ENCODE data around the gene C3orf38. TPM values are rescaled to one million over a fixed set of nuclear protein-coding genes. Genes with fewer than 3 reads are reported as not detected.

Gene C3orf38
- total RNA-seq, 1 experiment from 2014 or later = 18.6 TPM

DNA sequence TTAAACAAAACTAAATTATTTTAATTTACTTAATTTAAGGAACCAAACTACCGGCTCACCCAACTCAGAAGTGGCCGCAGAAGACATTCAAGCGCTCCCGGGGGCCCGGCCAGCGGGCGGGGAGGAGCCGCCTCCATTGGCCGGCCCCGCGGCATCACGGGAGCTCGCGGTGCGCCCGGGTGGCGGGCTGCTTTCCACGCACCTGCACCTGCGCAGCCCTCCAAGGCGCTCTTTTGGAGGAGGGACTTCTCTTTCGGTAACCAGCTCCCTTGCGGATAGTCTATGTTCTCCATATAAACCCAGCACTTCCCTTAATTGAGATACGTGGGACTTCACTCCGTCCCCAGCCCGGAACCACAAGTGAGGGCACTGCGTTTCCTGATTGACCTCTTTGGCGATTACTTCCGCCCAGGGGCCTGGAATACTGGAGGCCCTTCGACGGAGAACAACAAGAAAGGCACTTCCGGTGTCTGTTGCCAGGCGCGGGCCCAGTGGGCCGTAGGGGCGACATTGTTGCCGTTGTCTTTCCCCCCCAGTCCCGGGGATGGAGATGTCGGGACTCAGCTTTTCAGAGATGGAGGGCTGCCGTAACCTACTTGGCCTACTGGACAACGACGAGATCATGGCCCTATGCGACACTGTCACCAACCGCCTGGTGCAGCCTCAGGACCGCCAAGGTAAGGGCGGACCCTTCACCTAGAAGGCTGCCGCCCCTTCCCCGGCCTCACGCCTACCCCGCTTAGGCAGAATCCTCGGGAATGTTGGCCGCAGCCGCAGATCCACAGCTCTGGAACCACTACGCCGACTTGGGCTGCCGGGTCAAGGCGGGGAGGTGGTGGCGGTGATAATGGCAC is at the start of gene C3orf38 (continued):
- TF ChIP-seq, protein P1, sequence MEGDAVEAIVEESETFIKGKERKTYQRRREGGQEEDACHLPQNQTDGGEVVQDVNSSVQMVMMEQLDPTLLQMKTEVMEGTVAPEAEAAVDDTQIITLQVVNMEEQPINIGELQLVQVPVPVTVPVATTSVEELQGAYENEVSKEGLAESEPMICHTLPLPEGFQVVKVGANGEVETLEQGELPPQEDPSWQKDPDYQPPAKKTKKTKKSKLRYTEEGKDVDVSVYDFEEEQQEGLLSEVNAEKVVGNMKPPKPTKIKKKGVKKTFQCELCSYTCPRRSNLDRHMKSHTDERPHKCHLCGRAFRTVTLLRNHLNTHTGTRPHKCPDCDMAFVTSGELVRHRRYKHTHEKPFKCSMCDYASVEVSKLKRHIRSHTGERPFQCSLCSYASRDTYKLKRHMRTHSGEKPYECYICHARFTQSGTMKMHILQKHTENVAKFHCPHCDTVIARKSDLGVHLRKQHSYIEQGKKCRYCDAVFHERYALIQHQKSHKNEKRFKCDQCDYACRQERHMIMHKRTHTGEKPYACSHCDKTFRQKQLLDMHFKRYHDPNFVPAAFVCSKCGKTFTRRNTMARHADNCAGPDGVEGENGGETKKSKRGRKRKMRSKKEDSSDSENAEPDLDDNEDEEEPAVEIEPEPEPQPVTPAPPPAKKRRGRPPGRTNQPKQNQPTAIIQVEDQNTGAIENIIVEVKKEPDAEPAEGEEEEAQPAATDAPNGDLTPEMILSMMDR (IDR thresholded peaks at IDR 0.05 in 2 of 3, conservative IDR thresholded peaks at IDR 0.05 in 1 of 3; ENCODE audit: borderline replicate concordance in 1 of 3, insufficient read depth in 1 of 3, low read depth in 2 of 3, low read length in 2 of 3) = no peak
- TF ChIP-seq SP1 (IDR thresholded peaks at IDR 0.05; ENCODE audit: low read depth) (peak; percentile 44; the same call in 1 of the 2 replicates), TCF7L2 (IDR thresholded peaks at IDR 0.05; ENCODE audit: borderline replicate concordance, extremely low read depth, insufficient read depth, insufficient read length) (peak; percentile 65), YY1 (IDR thresholded peaks at IDR 0.05; ENCODE audit: extremely low read depth, insufficient replicate concordance, low read depth, low read length) (peak; percentile 68), SRF (IDR thresholded peaks at IDR 0.05; ENCODE audit: low read depth) (peak; percentile 77; the same call in 1 of the 2 replicates), POLR2A (IDR thresholded peaks at IDR 0.05; ENCODE audit: borderline replicate concordance, extremely low read depth, insufficient read depth, insufficient read length) (peak; percentile 5), SIN3A (IDR thresholded peaks at IDR 0.05; ENCODE audit: low read depth) (no peak)

DNA sequence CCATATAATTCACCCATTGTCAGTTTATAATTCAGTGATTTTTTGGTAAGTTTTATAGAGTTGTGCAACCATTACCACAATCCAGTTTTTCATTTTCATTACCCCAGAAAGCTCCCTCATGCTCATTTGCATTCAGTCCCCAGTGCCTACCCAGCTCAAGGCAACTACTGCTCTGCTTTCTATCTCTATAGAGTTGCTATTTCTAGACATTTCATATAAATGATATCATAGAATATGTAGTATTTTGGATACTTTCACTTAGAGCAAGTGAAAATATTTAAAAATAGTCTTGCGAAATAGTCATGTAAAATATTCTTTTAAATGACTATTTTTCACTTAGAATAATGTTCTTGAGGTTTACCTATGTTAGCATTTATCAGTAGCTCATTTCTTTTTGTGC is 48.6 kb upstream of the C3orf38 start:
- DNase-seq (ENCODE audit: low read depth, low spot score) (no peak), ATAC-seq (no peak)
- H3K4me3 ChIP-seq (replicated peaks in 1 of 2; ENCODE audit: low read depth in 1 of 2, low read length in 2 of 2) = no peak overlapping the region
- H3K36me3 ChIP-seq (ENCODE audit: control insufficient read depth in 1 of 2, insufficient read depth in 2 of 2, low read length in 2 of 2) = no peaks in the 10 kb centered on the region
- H3K4me2 ChIP-seq (ENCODE audit: low read length) = no peak overlapping the region
- intact Hi-C loops (cut with micrococcal nuclease) = no loop called here
- no peak overlapping the region for H3K9ac ChIP-seq (ENCODE audit: low read length)
- H3K9me2 ChIP-seq (ENCODE audit: insufficient read depth) = no peaks in the 10 kb centered on the region
- ChIA-PET POLR2A (no interaction called here), CTCF (interaction anchor here (1.3 kb wide), 1 partner anchor 12 kb away, joined by 6 read pairs; no protein-coding TSS in a partner anchor), RAD21 (ENCODE audit: low non-redundant PET in 1 of 2, low total read pairs in 2 of 2, uncharacterized antibody in 2 of 2, unreplicated experiment in 2 of 2) (no interaction called here)
- no peaks in the 10 kb centered on the region for H3K27me3 ChIP-seq (ENCODE audit: insufficient read depth, low read length)
- no peak overlapping the region for H3K27ac ChIP-seq (ENCODE audit: low read depth, low read length)
- no peaks in the 10 kb centered on the region for H3K9me3 ChIP-seq (ENCODE audit: control insufficient read depth in 1 of 2, insufficient read depth in 1 of 2, low read depth in 1 of 2, low read length in 2 of 2)
- no peak for TF ChIP-seq EZH2phosphoT487 (IDR thresholded peaks at IDR 0.05; ENCODE audit: borderline replicate concordance)
- TF ChIP-seq EGR1 (IDR thresholded peaks at IDR 0.05; ENCODE audit: low read depth) = no peak
- TF ChIP-seq YY1 (IDR thresholded peaks at IDR 0.05; ENCODE audit: extremely low read depth, insufficient replicate concordance, low read depth, low read length) = no peak
- TF ChIP-seq ZFX (IDR thresholded peaks at IDR 0.05) = no peak
- no peak for TF ChIP-seq JUND (IDR thresholded peaks at IDR 0.05)
- no peak for TF ChIP-seq ZNF274 (IDR thresholded peaks at IDR 0.05; ENCODE audit: low read depth, low read length)
- TF ChIP-seq, protein P2, sequence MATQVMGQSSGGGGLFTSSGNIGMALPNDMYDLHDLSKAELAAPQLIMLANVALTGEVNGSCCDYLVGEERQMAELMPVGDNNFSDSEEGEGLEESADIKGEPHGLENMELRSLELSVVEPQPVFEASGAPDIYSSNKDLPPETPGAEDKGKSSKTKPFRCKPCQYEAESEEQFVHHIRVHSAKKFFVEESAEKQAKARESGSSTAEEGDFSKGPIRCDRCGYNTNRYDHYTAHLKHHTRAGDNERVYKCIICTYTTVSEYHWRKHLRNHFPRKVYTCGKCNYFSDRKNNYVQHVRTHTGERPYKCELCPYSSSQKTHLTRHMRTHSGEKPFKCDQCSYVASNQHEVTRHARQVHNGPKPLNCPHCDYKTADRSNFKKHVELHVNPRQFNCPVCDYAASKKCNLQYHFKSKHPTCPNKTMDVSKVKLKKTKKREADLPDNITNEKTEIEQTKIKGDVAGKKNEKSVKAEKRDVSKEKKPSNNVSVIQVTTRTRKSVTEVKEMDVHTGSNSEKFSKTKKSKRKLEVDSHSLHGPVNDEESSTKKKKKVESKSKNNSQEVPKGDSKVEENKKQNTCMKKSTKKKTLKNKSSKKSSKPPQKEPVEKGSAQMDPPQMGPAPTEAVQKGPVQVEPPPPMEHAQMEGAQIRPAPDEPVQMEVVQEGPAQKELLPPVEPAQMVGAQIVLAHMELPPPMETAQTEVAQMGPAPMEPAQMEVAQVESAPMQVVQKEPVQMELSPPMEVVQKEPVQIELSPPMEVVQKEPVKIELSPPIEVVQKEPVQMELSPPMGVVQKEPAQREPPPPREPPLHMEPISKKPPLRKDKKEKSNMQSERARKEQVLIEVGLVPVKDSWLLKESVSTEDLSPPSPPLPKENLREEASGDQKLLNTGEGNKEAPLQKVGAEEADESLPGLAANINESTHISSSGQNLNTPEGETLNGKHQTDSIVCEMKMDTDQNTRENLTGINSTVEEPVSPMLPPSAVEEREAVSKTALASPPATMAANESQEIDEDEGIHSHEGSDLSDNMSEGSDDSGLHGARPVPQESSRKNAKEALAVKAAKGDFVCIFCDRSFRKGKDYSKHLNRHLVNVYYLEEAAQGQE (IDR thresholded peaks at IDR 0.05; ENCODE audit: low read depth) = no peak
- TF ChIP-seq SRF (IDR thresholded peaks at IDR 0.05; ENCODE audit: low read depth) = no peak
- no peak for TF ChIP-seq FOSL1 (IDR thresholded peaks at IDR 0.05; ENCODE audit: low read depth)
- TF ChIP-seq SP1 (IDR thresholded peaks at IDR 0.05; ENCODE audit: low read depth) = no peak
- TF ChIP-seq SIN3A (IDR thresholded peaks at IDR 0.05; ENCODE audit: low read depth) = no peak
- TF ChIP-seq, protein P3, sequence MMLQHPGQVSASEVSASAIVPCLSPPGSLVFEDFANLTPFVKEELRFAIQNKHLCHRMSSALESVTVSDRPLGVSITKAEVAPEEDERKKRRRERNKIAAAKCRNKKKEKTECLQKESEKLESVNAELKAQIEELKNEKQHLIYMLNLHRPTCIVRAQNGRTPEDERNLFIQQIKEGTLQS (IDR thresholded peaks at IDR 0.05) = no peak
- no peak for TF ChIP-seq POLR2AphosphoS5 (IDR thresholded peaks at IDR 0.05; ENCODE audit: low read depth, low read length)
- H3K79me2 ChIP-seq (ENCODE audit: insufficient read depth, low read length) = peaks cover 13% of the 10 kb centered on the region; the same call in 1 of the 2 replicates
- H4K20me1 ChIP-seq (ENCODE audit: insufficient read depth) = no peaks in the 10 kb centered on the region
- no peaks in the 10 kb centered on the region for H3K4me1 ChIP-seq (ENCODE audit: control insufficient read depth in 1 of 2, insufficient read depth in 2 of 2, low read length in 2 of 2)
- BruUV-seq (replicated peaks) = no TSS peak
- H2AFZ ChIP-seq (ENCODE audit: low read depth, low read length, poor library complexity, severe bottlenecking) = no peak overlapping the region
